ENCODE data around the gene FALEC.

The FALEC gene

GRCh38 chr1:150479927-150480352, 35.6 kb upstream of the FALEC start:
- no peak overlapping the region for H3K9ac ChIP-seq (ENCODE audit: low read length in 5 of 5)
- peaks cover 0 to 17% (median 9%) of the 10 kb centered on the region in 5 donors for H3K4me1 ChIP-seq (ENCODE audit: control insufficient read depth in 5 of 5, insufficient read depth in 5 of 5, low read length in 5 of 5)
- H3K4me3 ChIP-seq (ENCODE audit: low read depth in 1 of 5, low read length in 5 of 5) = no peak overlapping the region
- H3K27me3 ChIP-seq (ENCODE audit: control insufficient read depth in 5 of 5, insufficient read depth in 4 of 5, low read length in 5 of 5) = no peaks in the 10 kb centered on the region
- H3K27ac ChIP-seq (ENCODE audit: low read depth, low read length) = no peak overlapping the region
- H3K36me3 ChIP-seq (ENCODE audit: control insufficient read depth in 5 of 5, insufficient read depth in 5 of 5, low read length in 5 of 5) = no peaks in the 10 kb centered on the region
- no peaks in the 10 kb centered on the region for H3K9me3 ChIP-seq (ENCODE audit: control insufficient read depth in 5 of 5, low read length in 5 of 5)

- no peak overlapping the region for H3K27ac ChIP-seq (ENCODE audit: low read depth, low read length)
- H3K4me1 ChIP-seq (ENCODE audit: control insufficient read depth in 5 of 5, insufficient read depth in 5 of 5, low read length in 5 of 5) = peaks cover 4 to 16% (median 11%) of the 10 kb centered on the region in 5 donors
- no peaks in the 10 kb centered on the region for H3K27me3 ChIP-seq (ENCODE audit: control insufficient read depth in 5 of 5, insufficient read depth in 4 of 5, low read length in 5 of 5)
- H3K9ac ChIP-seq (ENCODE audit: low read length in 5 of 5) = no peak overlapping the region
- H3K36me3 ChIP-seq (ENCODE audit: control insufficient read depth in 5 of 5, insufficient read depth in 5 of 5, low read length in 5 of 5) = peaks cover 0 to 5% (median 4%) of the 10 kb centered on the region in 5 donors
- no peak overlapping the region for H3K4me3 ChIP-seq (ENCODE audit: low read depth in 1 of 5, low read length in 5 of 5)
- no peaks in the 10 kb centered on the region for H3K9me3 ChIP-seq (ENCODE audit: control insufficient read depth in 5 of 5, low read length in 5 of 5)
Observed at GRCh38 chr1:150484431-150484830, 31.1 kb upstream of the FALEC start.

DNA sequence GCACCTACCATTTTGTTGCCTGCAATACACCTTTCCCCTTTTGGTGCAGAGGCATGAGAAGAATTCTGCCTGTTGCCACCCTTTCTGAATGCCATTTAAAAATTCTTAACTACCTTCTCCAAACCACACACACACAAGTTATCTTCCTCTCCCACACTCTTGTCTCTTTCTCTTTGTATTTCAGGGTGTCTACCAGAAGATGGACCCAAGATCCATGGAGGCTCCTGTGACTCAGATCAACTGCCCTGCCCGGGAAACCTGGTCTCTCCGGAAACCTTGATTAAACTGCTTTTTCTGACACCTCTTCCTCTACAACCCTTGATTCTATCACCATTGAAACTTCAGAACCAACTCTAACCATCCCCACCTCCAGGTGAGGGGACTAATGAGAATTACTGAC, 30.7 kb upstream of the FALEC start:
- Histone ChIP-seq H3K9ac (ENCODE audit: low read length in 5 of 5) (no peak overlapping the region), H3K27ac (ENCODE audit: low read depth, low read length) (no peak overlapping the region), H3K9me3 (ENCODE audit: control insufficient read depth in 5 of 5, low read length in 5 of 5) (no peaks in the 10 kb centered on the region), H3K36me3 (ENCODE audit: control insufficient read depth in 5 of 5, insufficient read depth in 5 of 5, low read length in 5 of 5) (peaks cover 0 to 5% (median 4%) of the 10 kb centered on the region in 5 donors), H3K4me3 (ENCODE audit: low read depth in 1 of 5, low read length in 5 of 5) (no peak overlapping the region), H3K4me1 (ENCODE audit: control insufficient read depth in 5 of 5, insufficient read depth in 5 of 5, low read length in 5 of 5) (peaks cover 4 to 14% (median 11%) of the 10 kb centered on the region in 5 donors), H3K27me3 (ENCODE audit: control insufficient read depth in 5 of 5, insufficient read depth in 4 of 5, low read length in 5 of 5) (no peaks in the 10 kb centered on the region)

DNA sequence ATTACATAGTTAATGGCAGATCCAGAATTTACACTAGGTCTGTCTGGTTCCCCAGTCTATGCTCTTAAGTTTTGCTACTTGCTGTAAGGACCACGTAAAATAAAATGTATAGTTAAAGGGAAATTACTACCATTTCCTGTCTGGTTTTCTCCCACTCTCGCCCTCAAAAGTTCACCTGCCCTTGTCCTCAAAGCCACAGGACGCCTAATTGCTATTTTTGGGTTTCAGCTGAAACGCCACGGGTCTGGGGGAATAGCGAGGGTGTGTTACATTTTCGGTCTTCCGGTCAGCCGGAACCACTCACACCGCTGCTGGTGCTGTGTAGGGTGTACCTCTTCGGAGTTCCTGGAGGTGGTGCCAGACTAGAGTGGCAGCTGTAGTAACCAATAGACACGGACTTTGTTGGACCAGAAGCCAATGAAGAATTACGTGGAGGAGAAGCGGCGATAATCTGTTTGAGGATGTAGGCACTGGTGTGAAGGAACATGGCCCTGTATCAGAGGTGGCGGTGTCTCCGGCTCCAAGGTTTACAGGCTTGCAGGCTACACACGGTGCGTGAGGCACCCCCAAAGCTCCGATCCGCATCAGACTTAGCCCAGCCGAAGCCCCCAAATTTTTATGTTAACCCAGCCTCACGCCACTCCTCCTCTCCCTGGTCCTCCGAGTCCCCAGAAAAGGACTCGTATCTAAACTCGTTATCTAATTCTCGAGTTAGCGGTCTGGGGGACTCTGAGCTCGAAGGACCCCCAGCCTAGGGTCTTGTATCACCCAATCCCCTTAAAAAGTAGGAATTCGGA, 28.4 kb upstream of the FALEC start, which contains the start of gene TARS2:
Gene TARS2, plus strand, starts transcription at position 454 of the 797 bp plus-strand sequence. Its CDS starts 32 bp downstream, at position 486.
- H3K4me3 ChIP-seq (ENCODE audit: low read depth in 1 of 5, low read length in 5 of 5) = peak within 1 kb of the TSS; percentile 90 to 99 (median 94)
- H3K9me3 ChIP-seq (ENCODE audit: control insufficient read depth in 5 of 5, low read length in 5 of 5) = no peaks in the 10 kb centered on the region
- H3K27ac ChIP-seq (ENCODE audit: low read depth, low read length) = peak within 1 kb of the TSS; percentile 57
- H3K4me1 ChIP-seq (ENCODE audit: control insufficient read depth in 5 of 5, insufficient read depth in 5 of 5, low read length in 5 of 5) = peaks cover 4 to 11% (median 10%) of the 10 kb centered on the region in 5 donors
- H3K27me3 ChIP-seq (ENCODE audit: control insufficient read depth in 5 of 5, insufficient read depth in 4 of 5, low read length in 5 of 5) = no peaks in the 10 kb centered on the region
- peaks cover 4 to 21% (median 14%) of the 10 kb centered on the region in 5 donors for H3K36me3 ChIP-seq (ENCODE audit: control insufficient read depth in 5 of 5, insufficient read depth in 5 of 5, low read length in 5 of 5)
- peak within 1 kb of the TSS; percentile 83 to 93 (median 89) for H3K9ac ChIP-seq (ENCODE audit: low read length in 5 of 5)

- H3K9me3 ChIP-seq (ENCODE audit: control insufficient read depth in 5 of 5, low read length in 5 of 5) = no peaks in the 10 kb centered on the region
- H3K36me3 ChIP-seq (ENCODE audit: control insufficient read depth in 5 of 5, insufficient read depth in 5 of 5, low read length in 5 of 5) = peaks cover 4 to 26% (median 17%) of the 10 kb centered on the region in 5 donors
- H3K27me3 ChIP-seq (ENCODE audit: control insufficient read depth in 5 of 5, insufficient read depth in 4 of 5, low read length in 5 of 5) = no peaks in the 10 kb centered on the region
- peak overlapping the region; percentile 52 to 93 (median 89) for H3K9ac ChIP-seq (ENCODE audit: low read length in 5 of 5)
- peaks cover 4 to 11% (median 10%) of the 10 kb centered on the region in 5 donors for H3K4me1 ChIP-seq (ENCODE audit: control insufficient read depth in 5 of 5, insufficient read depth in 5 of 5, low read length in 5 of 5)
- peak overlapping the region; percentile 90 to 99 (median 94) for H3K4me3 ChIP-seq (ENCODE audit: low read depth in 1 of 5, low read length in 5 of 5)
- peak overlapping the region; percentile 57 for H3K27ac ChIP-seq (ENCODE audit: low read depth, low read length)
Observed at GRCh38 chr1:150487763-150488115, 27.8 kb upstream of the FALEC start.

DNA sequence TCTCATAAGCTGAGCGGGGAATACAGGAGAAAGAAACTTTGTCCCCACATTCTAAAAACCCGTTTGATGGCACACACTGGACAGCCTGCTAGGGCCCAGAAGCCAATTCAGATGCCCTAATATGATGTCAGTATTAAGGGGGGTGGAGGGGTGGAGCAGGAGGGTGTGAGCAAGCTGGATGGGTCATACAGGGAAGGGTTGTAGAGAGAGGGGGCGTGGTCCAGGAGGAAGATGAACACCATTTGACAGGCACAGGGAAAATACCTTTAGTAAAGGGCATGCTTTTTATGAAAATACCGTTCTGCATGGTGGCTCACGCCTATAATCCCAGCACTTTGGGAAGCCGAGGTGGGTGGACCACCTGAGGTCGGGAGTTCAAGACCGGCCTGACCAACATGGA, 22.4 kb upstream of the FALEC start:
- H3K36me3 ChIP-seq (ENCODE audit: control insufficient read depth in 5 of 5, insufficient read depth in 5 of 5, low read length in 5 of 5) = peaks cover 8 to 62% (median 41%) of the 10 kb centered on the region in 5 donors
- H3K9me3 ChIP-seq (ENCODE audit: control insufficient read depth in 5 of 5, low read length in 5 of 5) = no peaks in the 10 kb centered on the region
- H3K27me3 ChIP-seq (ENCODE audit: control insufficient read depth in 5 of 5, insufficient read depth in 4 of 5, low read length in 5 of 5) = no peaks in the 10 kb centered on the region

GRCh38 chr1:150498342-150498741, 17.2 kb upstream of the FALEC start:
- Histone ChIP-seq H3K9ac (ENCODE audit: low read length in 5 of 5) (no peak overlapping the region), H3K4me3 (ENCODE audit: low read depth in 1 of 5, low read length in 5 of 5) (no peak overlapping the region), H3K4me1 (ENCODE audit: control insufficient read depth in 5 of 5, insufficient read depth in 5 of 5, low read length in 5 of 5) (no peaks in the 10 kb centered on the region), H3K9me3 (ENCODE audit: control insufficient read depth in 5 of 5, low read length in 5 of 5) (no peaks in the 10 kb centered on the region), H3K27me3 (ENCODE audit: control insufficient read depth in 5 of 5, insufficient read depth in 4 of 5, low read length in 5 of 5) (no peaks in the 10 kb centered on the region), H3K27ac (ENCODE audit: low read depth, low read length) (no peak overlapping the region), H3K36me3 (ENCODE audit: control insufficient read depth in 5 of 5, insufficient read depth in 5 of 5, low read length in 5 of 5) (peaks cover 6 to 60% (median 42%) of the 10 kb centered on the region in 5 donors)

More for the DNA sequence above, 22.4 kb upstream of the FALEC start:
- Histone ChIP-seq H3K4me1 (ENCODE audit: control insufficient read depth in 5 of 5, insufficient read depth in 5 of 5, low read length in 5 of 5) (peaks cover 0 to 2% (median 1%) of the 10 kb centered on the region in 5 donors), H3K4me3 (ENCODE audit: low read depth in 1 of 5, low read length in 5 of 5) (no peak overlapping the region), H3K27ac (ENCODE audit: low read depth, low read length) (no peak overlapping the region), H3K9ac (ENCODE audit: low read length in 5 of 5) (no peak overlapping the region)

GRCh38 chr1:150505431-150505830, 10.1 kb upstream of the FALEC start:
- H3K9ac ChIP-seq (ENCODE audit: low read length in 5 of 5) = no peak overlapping the region
- peaks cover 7 to 44% (median 39%) of the 10 kb centered on the region in 5 donors for H3K36me3 ChIP-seq (ENCODE audit: control insufficient read depth in 5 of 5, insufficient read depth in 5 of 5, low read length in 5 of 5)
- no peaks in the 10 kb centered on the region for H3K9me3 ChIP-seq (ENCODE audit: control insufficient read depth in 5 of 5, low read length in 5 of 5)
- H3K4me3 ChIP-seq (ENCODE audit: low read depth in 1 of 5, low read length in 5 of 5) = no peak overlapping the region
- H3K4me1 ChIP-seq (ENCODE audit: control insufficient read depth in 5 of 5, insufficient read depth in 5 of 5, low read length in 5 of 5) = peaks cover 0 to 20% (median 19%) of the 10 kb centered on the region in 5 donors
- no peak overlapping the region for H3K27ac ChIP-seq (ENCODE audit: low read depth, low read length)
- H3K27me3 ChIP-seq (ENCODE audit: control insufficient read depth in 5 of 5, insufficient read depth in 4 of 5, low read length in 5 of 5) = no peaks in the 10 kb centered on the region

GRCh38 chr1:150507912-150508864, 7.4 kb upstream of the FALEC start, which contains the start of gene ECM1:
Gene ECM1 (plus strand): TSS chr1:150508109. CDS start chr1:150508210, 101 bp downstream.
- no peaks in the 10 kb centered on the region for H3K9me3 ChIP-seq (ENCODE audit: control insufficient read depth in 5 of 5, low read length in 5 of 5)
- peak within 1 kb of the TSS; percentile 14 to 87 (median 50) for H3K9ac ChIP-seq (ENCODE audit: low read length in 5 of 5)
- H3K27me3 ChIP-seq (ENCODE audit: control insufficient read depth in 5 of 5, insufficient read depth in 4 of 5, low read length in 5 of 5) = no peaks in the 10 kb centered on the region
- H3K27ac ChIP-seq (ENCODE audit: low read depth, low read length) = peak within 1 kb of the TSS; percentile 46
- peaks cover 7 to 56% (median 50%) of the 10 kb centered on the region in 5 donors for H3K36me3 ChIP-seq (ENCODE audit: control insufficient read depth in 5 of 5, insufficient read depth in 5 of 5, low read length in 5 of 5)
- peak within 1 kb of the TSS; percentile 48 to 67 (median 61) for H3K4me3 ChIP-seq (ENCODE audit: low read depth in 1 of 5, low read length in 5 of 5)
- H3K4me1 ChIP-seq (ENCODE audit: control insufficient read depth in 5 of 5, insufficient read depth in 5 of 5, low read length in 5 of 5) = peaks cover 0 to 20% (median 19%) of the 10 kb centered on the region in 5 donors

Measured in subcutaneous abdominal adipose tissue (tissue), 5 donors.